Hematopoietic multipotent progenitor cell treated with erythropoietin and hydrocortisone succinate and interleukin-3 and kit ligand, for 17 days (in vitro differentiated cells): ENCODE measurements around the gene LRRFIP1.
"Not testable (repeated sequence)": the region's sequence is repeated elsewhere in the genome, so short reads cannot be mapped to it uniquely, and the experiment has no call there.

ENCODE experiments used
- DNase-seq: peaks from one replicate; pipeline ENCODE4 v3.0.0-alpha.2; 2015; ENCODE audit warnings: low spot score

Gene LRRFIP1

GRCh38 chr2:237746302-237747080 is 119.1 kb downstream of the LRRFIP1 start:
- DNase-seq: no peak

- no peak for DNase-seq
Observed at GRCh38 chr2:237747189-237747588, 119.8 kb downstream of the LRRFIP1 start.

GRCh38 chr2:237749002-237749401 is 121.6 kb downstream of the LRRFIP1 start:
- DNase-seq: no peak

GRCh38 chr2:237749961-237750360 is 122.6 kb downstream of the LRRFIP1 start:
- no peak for DNase-seq

- DNase-seq: not testable (repeated sequence)
Observed at GRCh38 chr2:237750441-237750840, 123.1 kb downstream of the LRRFIP1 start.

- DNase-seq: no peak
Observed at GRCh38 chr2:237752761-237753165, 125.4 kb downstream of the LRRFIP1 start.

- no peak for DNase-seq
Observed at GRCh38 chr2:237754182-237754581, 126.8 kb downstream of the LRRFIP1 start.

GRCh38 chr2:237754626-237755248 is 127.3 kb downstream of the LRRFIP1 start:
- no peak for DNase-seq

- DNase-seq: no peak
Observed at GRCh38 chr2:237757616-237758015, 130.2 kb downstream of the LRRFIP1 start.

GRCh38 chr2:237758185-237758584 is 130.8 kb downstream of the LRRFIP1 start:
- DNase-seq: no peak

- DNase-seq: no peak
Observed at GRCh38 chr2:237759176-237759575, 131.8 kb downstream of the LRRFIP1 start.

GRCh38 chr2:237760506-237761502 is 133.4 kb downstream of the LRRFIP1 start:
- DNase-seq: no peak

- not testable (repeated sequence) for DNase-seq
Observed at GRCh38 chr2:237762291-237763182, 135.2 kb downstream of the LRRFIP1 start.

GRCh38 chr2:237763812-237764211 is 136.4 kb downstream of the LRRFIP1 start:
- DNase-seq: no peak

GRCh38 chr2:237765122-237765521 is 137.7 kb downstream of the LRRFIP1 start:
- not testable (repeated sequence) for DNase-seq

GRCh38 chr2:237765875-237766274 is 138.5 kb downstream of the LRRFIP1 start:
- DNase-seq: no peak

- DNase-seq: no peak
Observed at GRCh38 chr2:237766340-237766739, 139.0 kb downstream of the LRRFIP1 start.

- DNase-seq: no peak
Observed at GRCh38 chr2:237772513-237772912, 145.1 kb downstream of the LRRFIP1 start.

GRCh38 chr2:237773826-237774225 is 146.4 kb downstream of the LRRFIP1 start:
- DNase-seq: no peak

- peak; percentile 37 for DNase-seq
Observed at GRCh38 chr2:237774811-237775553, 147.6 kb downstream of the LRRFIP1 start.

- no peak for DNase-seq
Observed at GRCh38 chr2:237779521-237779920, 152.1 kb downstream of the LRRFIP1 start.
